Ishikawa (cell line): ENCODE measurements around the gene ESAM.

Experiments
- CEBPB ChIP-seq: IDR thresholded peaks from 2 replicates; pipeline ENCODE4 v1.6.1; 2012
- CREB1 ChIP-seq: IDR thresholded peaks from 2 replicates; pipeline ENCODE4 v1.6.1; 2012; ENCODE audit warnings: low read depth
- EGR1 ChIP-seq: IDR thresholded peaks from 2 replicates; pipeline ENCODE4 v1.6.1; 2012
- EP300 ChIP-seq: IDR thresholded peaks from 2 replicates; pipeline ENCODE4 v1.6.1; 2012; ENCODE audit warnings: borderline replicate concordance
- FOXM1 ChIP-seq: IDR thresholded peaks from 2 replicates; pipeline ENCODE4 v1.6.1; 2012; ENCODE audit warnings: low read depth, borderline replicate concordance
- NFIC ChIP-seq: IDR thresholded peaks from 2 replicates; pipeline ENCODE4 v1.6.1; 2012
- RAD21 ChIP-seq: IDR thresholded peaks from 2 replicates; pipeline ENCODE4 v1.6.1; 2012; ENCODE audit warnings: low read depth
- TAF1 ChIP-seq: IDR thresholded peaks from 2 replicates; pipeline ENCODE4 v1.6.1; 2012; ENCODE audit warnings: low read depth, mild to moderate bottlenecking
- TCF12 ChIP-seq: IDR thresholded peaks from 2 replicates; pipeline ENCODE4 v1.6.1; 2012; ENCODE audit warnings: low read depth
- TEAD4 ChIP-seq: IDR thresholded peaks from 2 replicates; pipeline ENCODE4 v1.6.1; 2012
- YY1 ChIP-seq: IDR thresholded peaks from 2 replicates; pipeline ENCODE4 v1.6.1; 2012; ENCODE audit warnings: low read depth
- ZBTB7A ChIP-seq: IDR thresholded peaks from 2 replicates; pipeline ENCODE4 v1.6.1; 2012; ENCODE audit warnings: low read depth
- TF ChIP-seq, protein P1 (sequence below): IDR thresholded peaks from 2 replicates; pipeline ENCODE4 v1.6.1; 2012; ENCODE audit warnings: low read depth, mild to moderate bottlenecking
- TF ChIP-seq, protein P2 (sequence below): IDR thresholded peaks from 2 replicates; pipeline ENCODE4 v1.6.1; 2012
- TF ChIP-seq, protein P3 (sequence below): IDR thresholded peaks from 2 replicates; pipeline ENCODE4 v1.6.1; 2012

The ESAM gene

DNA sequence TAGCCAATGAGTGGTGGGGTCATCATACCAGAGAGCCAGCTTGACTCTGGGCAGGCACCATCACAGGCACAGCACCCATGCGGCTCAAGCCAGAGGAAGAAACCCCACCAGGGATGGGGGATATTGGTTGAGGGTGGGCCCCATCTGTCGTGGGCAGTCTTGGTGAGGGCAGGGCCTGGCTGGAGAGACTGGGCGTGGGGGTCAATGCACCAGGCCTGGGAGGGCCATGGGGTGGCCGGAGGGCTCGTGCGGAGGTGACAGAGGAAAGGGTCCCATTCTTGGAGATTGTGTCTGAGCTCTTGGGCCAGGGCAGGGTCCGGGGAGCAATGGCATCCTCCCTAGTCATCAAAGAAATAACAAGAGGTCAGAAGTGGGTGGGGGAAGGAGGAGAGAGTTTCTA is 8.5 kb downstream of the ESAM start:
- no peak for TF ChIP-seq CEBPB
- no peak for TF ChIP-seq TEAD4
- TF ChIP-seq RAD21, result no peak
- TF ChIP-seq, protein P1, sequence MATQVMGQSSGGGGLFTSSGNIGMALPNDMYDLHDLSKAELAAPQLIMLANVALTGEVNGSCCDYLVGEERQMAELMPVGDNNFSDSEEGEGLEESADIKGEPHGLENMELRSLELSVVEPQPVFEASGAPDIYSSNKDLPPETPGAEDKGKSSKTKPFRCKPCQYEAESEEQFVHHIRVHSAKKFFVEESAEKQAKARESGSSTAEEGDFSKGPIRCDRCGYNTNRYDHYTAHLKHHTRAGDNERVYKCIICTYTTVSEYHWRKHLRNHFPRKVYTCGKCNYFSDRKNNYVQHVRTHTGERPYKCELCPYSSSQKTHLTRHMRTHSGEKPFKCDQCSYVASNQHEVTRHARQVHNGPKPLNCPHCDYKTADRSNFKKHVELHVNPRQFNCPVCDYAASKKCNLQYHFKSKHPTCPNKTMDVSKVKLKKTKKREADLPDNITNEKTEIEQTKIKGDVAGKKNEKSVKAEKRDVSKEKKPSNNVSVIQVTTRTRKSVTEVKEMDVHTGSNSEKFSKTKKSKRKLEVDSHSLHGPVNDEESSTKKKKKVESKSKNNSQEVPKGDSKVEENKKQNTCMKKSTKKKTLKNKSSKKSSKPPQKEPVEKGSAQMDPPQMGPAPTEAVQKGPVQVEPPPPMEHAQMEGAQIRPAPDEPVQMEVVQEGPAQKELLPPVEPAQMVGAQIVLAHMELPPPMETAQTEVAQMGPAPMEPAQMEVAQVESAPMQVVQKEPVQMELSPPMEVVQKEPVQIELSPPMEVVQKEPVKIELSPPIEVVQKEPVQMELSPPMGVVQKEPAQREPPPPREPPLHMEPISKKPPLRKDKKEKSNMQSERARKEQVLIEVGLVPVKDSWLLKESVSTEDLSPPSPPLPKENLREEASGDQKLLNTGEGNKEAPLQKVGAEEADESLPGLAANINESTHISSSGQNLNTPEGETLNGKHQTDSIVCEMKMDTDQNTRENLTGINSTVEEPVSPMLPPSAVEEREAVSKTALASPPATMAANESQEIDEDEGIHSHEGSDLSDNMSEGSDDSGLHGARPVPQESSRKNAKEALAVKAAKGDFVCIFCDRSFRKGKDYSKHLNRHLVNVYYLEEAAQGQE, result no peak
- TF ChIP-seq, protein P2, sequence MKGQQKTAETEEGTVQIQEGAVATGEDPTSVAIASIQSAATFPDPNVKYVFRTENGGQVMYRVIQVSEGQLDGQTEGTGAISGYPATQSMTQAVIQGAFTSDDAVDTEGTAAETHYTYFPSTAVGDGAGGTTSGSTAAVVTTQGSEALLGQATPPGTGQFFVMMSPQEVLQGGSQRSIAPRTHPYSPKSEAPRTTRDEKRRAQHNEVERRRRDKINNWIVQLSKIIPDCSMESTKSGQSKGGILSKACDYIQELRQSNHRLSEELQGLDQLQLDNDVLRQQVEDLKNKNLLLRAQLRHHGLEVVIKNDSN, result no peak
- no peak for TF ChIP-seq EGR1
- TF ChIP-seq TCF12, result no peak
- TF ChIP-seq, protein P3, sequence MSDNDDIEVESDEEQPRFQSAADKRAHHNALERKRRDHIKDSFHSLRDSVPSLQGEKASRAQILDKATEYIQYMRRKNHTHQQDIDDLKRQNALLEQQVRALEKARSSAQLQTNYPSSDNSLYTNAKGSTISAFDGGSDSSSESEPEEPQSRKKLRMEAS, result no peak
- TF ChIP-seq TAF1, result no peak
- no peak for TF ChIP-seq ZBTB7A
- no peak for TF ChIP-seq FOXM1
- no peak for TF ChIP-seq YY1
- TF ChIP-seq NFIC, result no peak
- no peak for TF ChIP-seq CREB1
- no peak for TF ChIP-seq EP300

DNA sequence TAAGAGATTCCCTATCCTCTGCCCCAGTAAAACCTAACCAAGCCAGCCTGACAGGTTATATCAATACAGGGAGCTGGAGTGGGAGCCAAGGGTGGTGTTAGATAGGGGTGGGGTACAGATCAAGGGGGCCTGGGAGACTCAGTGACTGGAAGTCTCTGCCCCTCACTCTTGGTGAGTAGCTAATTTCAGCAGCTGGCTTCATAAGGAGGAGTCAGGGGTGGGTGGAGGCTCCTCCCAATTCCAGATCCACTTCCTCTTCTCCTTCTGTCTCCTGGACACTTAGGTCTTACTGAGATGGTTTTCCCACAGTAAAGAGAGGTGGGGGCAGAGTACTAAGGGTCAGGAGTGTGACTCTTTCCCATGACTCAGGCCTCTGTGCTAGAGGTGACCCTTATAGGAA is 8.9 kb downstream of the ESAM start:
- TF ChIP-seq EGR1 (no peak), TCF12 (no peak), CEBPB (no peak)
- TF ChIP-seq, protein P3, result no peak

- TF ChIP-seq CEBPB (no peak), EP300 (no peak), TAF1 (no peak), CREB1 (no peak), RAD21 (no peak), NFIC (no peak), FOXM1 (no peak), YY1 (no peak), ZBTB7A (no peak), TCF12 (no peak), TEAD4 (no peak), EGR1 (no peak)
- TF ChIP-seq, protein P2, result no peak
- TF ChIP-seq, protein P1, result no peak
- TF ChIP-seq, protein P3, result no peak
Measured at GRCh38 chr11:124752471-124753102, 9.5 kb downstream of the ESAM start.

DNA sequence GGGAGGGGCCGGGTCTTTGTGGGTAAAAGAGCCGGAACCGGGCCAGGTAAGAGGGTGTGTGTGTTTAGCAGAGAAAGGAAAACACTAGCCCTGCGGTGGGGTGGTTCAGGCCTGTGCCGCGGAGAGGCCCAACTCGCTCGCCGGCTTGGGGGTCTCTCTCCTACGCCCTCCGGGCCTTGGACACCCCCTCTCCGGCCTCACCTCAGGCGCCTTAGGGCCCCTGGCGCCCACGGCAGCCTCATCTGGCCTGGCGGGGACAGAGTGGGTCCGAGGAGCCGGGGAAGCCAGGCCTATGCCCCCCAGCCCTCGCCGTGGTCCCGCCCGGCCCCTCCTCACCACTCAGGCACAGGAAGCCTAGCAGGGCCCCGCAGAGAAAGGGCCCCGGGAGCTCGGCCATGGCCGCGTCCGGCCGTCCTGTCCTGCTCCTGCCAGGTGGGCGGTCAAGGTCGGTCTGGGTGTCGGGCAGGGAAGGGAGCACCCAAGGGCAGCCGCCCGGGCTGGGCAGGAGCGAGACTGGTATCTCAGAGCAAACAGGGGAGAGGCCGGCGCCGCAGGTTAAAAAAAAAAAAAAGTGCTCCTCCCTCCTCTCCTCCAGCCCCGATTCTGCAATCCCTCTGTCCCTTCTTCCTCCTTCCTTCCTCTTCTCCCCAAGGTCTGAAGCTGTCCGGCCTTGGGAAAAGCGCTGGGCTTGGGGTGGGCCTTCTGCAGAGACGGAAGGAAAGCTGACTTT is 10.2 kb downstream of the ESAM start, which contains the start of gene VSIG2:
Gene VSIG2 (minus strand): TSS at position 515 of the 730 bp plus-strand sequence. CDS start 118 bp downstream, at position 397.
- TF ChIP-seq, protein P1, result no peak
- TF ChIP-seq FOXM1, result no peak
- no peak for TF ChIP-seq EP300
- TF ChIP-seq, protein P2, result no peak
- TF ChIP-seq, protein P3, result no peak
- no peak for TF ChIP-seq TAF1
- TF ChIP-seq CREB1, result no peak
- no peak for TF ChIP-seq TCF12
- TF ChIP-seq EGR1, result no peak
- no peak for TF ChIP-seq ZBTB7A
- no peak for TF ChIP-seq RAD21
- TF ChIP-seq YY1, result no peak
- no peak for TF ChIP-seq TEAD4
- no peak for TF ChIP-seq CEBPB
